Activated CD4-positive, alpha-beta T cell treated with anti-CD3 and anti-CD28 coated beads, Interleukin-2, Interleukin-6, amounts not matched to agents 100 ng/mL and 50 ng/mL, durations not matched to agents 16 hours and 8 hours (primary cell): Measurements from ENCODE around the gene DUSP16.
"Not testable (repeated sequence)": the region's sequence is repeated elsewhere in the genome, so short reads cannot be mapped to it uniquely, and the experiment has no call there.

Source experiments
- DNase-seq: peaks from one replicate; pipeline ENCODE4 v3.0.0-alpha.2; 2020

Gene DUSP16

GRCh38 chr12:12562585-12563261 lies at the start of gene DUSP16:
Gene DUSP16 (minus strand): TSS chr12:12562863. CDS start chr12:12521098, 41,765 bp downstream.
- peak; percentile 88 for DNase-seq

GRCh38 chr12:12612358-12612757 lies 49.7 kb upstream of the DUSP16 start:
- peak; percentile 58 for DNase-seq

- DNase-seq, result peak; percentile 87
Observed at GRCh38 chr12:12611512-12612306, 49.0 kb upstream of the DUSP16 start, which contains the start of gene CREBL2. Gene CREBL2 (plus strand): TSS chr12:12611876. CDS start chr12:12612173, 297 bp downstream.

- no peak for DNase-seq
Observed at GRCh38 chr12:12610711-12611110, 48.0 kb upstream of the DUSP16 start.

GRCh38 chr12:12609692-12610091 lies 47.0 kb upstream of the DUSP16 start:
- no peak for DNase-seq

- peak; percentile 30 for DNase-seq
Observed at GRCh38 chr12:12608557-12608957, 45.9 kb upstream of the DUSP16 start.

- DNase-seq, result peak; percentile 58
Observed at GRCh38 chr12:12606781-12607589, 44.3 kb upstream of the DUSP16 start.

GRCh38 chr12:12604740-12605139 lies 42.1 kb upstream of the DUSP16 start:
- DNase-seq, result no peak

- DNase-seq, result no peak
Observed at GRCh38 chr12:12600659-12601058, 38.0 kb upstream of the DUSP16 start.

GRCh38 chr12:12599750-12600643 lies 37.3 kb upstream of the DUSP16 start:
- no peak for DNase-seq

GRCh38 chr12:12598864-12599263 lies 36.2 kb upstream of the DUSP16 start:
- DNase-seq, result no peak

- DNase-seq, result not testable (repeated sequence)
Observed at GRCh38 chr12:12596598-12596997, 33.9 kb upstream of the DUSP16 start.

- DNase-seq, result not testable (repeated sequence)
Observed at GRCh38 chr12:12595929-12596328, 33.3 kb upstream of the DUSP16 start.

GRCh38 chr12:12592930-12593329 lies 30.3 kb upstream of the DUSP16 start:
- no peak for DNase-seq

- DNase-seq, result no peak
Observed at GRCh38 chr12:12590961-12591360, 28.3 kb upstream of the DUSP16 start.

GRCh38 chr12:12588436-12588835 lies 25.8 kb upstream of the DUSP16 start:
- DNase-seq, result not testable (repeated sequence)

GRCh38 chr12:12587878-12588277 lies 25.2 kb upstream of the DUSP16 start:
- no peak for DNase-seq

GRCh38 chr12:12586879-12587675 lies 24.4 kb upstream of the DUSP16 start:
- no peak for DNase-seq

GRCh38 chr12:12585115-12585863 lies 22.6 kb upstream of the DUSP16 start:
- no peak for DNase-seq

GRCh38 chr12:12583510-12584178 lies 21.0 kb upstream of the DUSP16 start:
- DNase-seq, result peak; percentile 11
